Right renal pelvis (tissue), 4 donors: ENCODE measurements around the gene RAPGEF5. TPM values are rescaled to one million over a fixed set of nuclear protein-coding genes. Genes with fewer than 3 reads are reported as not detected.

ENCODE experiments used
- DNase-seq, 4 donors: peaks; one replicate each; pipeline ENCODE4 v3.0.0-alpha.2; 2013; ENCODE audit warnings: low read depth in 4 of 4, low spot score in 3 of 4, missing footprints in 1 of 4
- polyA plus RNA-seq, 4 donors: library from polyadenylated mRNA; unstranded; fragments of 120-200 nt; gene quantifications; one replicate each; pipeline ENCODE4 v1.2.1, GENCODE V29; 2013; ENCODE audit not compliant: insufficient read length in 4 of 4

The RAPGEF5 gene, protein sequence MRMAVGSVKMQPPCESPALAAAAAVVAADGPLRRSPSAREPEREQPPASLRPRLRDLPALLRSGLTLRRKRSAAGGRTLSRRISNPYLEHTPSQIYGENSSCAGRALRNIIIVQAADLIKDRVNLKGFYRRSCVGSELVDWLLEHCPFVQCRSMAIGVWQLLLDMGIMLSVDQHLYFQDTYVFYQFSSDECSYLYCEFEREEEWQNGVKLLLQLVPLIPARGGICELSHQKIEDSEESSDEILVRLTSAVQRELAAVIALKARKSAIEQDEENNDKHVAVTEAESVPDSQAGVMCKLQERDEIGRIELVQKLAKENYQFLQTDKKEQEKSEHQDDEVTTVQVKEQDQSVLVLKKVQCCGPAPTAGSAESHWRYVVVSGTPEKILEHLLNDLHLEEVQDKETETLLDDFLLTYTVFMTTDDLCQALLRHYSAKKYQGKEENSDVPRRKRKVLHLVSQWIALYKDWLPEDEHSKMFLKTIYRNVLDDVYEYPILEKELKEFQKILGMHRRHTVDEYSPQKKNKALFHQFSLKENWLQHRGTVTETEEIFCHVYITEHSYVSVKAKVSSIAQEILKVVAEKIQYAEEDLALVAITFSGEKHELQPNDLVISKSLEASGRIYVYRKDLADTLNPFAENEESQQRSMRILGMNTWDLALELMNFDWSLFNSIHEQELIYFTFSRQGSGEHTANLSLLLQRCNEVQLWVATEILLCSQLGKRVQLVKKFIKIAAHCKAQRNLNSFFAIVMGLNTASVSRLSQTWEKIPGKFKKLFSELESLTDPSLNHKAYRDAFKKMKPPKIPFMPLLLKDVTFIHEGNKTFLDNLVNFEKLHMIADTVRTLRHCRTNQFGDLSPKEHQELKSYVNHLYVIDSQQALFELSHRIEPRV
- 10 to 100 TPM; 34.4 to 41.6 (median 39.1) TPM for polyA plus RNA-seq

GRCh38 chr7:22356701-22357310, at the start of gene RAPGEF5:
RAPGEF5 (minus strand) TSS chr7:22357154; CDS start chr7:22357060, 94 bp downstream.
- no peak for DNase-seq

DNA sequence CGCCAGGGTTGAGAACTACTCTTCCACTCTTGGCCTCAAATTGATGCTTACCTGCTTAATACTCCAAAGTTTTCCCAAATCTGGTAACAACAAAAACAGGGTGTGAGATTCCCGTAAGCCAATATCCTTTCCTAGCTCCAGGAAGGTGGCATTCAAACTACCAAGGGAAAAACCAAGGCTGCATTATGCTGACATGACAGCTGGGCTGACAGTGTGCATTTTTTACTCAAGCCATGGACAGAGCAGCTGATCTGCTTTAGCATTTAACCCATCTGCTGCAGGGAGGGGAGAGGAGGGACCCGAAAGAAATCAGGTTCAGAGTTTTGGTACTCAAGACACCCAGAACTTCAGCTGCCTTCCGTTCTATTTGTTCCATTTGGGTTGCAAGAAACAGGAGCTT, 49.8 kb upstream of the RAPGEF5 start:
- DNase-seq, result no peak

DNA sequence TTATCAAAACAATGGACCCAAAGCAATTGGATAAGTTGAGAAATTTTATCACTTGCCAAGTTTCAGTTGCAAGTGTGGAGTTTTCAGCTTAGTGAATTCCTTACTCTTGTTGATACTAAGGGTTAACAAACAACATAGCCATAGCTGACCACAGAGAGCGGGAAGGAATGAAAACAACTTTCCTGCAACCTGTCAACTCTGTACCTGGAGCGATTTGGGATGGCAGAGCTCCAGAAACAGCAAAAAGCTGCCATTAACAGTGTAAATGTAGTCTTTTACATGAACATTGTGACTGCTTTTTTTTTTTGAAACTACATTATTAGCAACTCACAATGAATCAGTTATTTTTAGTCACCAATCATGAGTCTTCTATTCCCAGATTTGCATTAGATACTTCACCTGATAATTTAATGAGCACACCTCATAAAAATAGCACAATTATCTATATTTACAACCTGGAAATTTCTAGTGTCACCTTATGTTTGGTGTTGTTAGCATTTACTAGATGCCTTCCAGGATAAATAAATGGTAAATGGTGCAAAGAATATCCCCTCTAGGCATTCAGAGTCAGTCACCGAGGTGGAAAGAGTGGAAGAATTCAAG, 47.6 kb upstream of the RAPGEF5 start:
- DNase-seq, result no peak

GRCh38 chr7:22403344-22403743, 46.4 kb upstream of the RAPGEF5 start:
- no peak for DNase-seq

GRCh38 chr7:22402250-22402649, 45.3 kb upstream of the RAPGEF5 start:
- DNase-seq, result no peak

DNA sequence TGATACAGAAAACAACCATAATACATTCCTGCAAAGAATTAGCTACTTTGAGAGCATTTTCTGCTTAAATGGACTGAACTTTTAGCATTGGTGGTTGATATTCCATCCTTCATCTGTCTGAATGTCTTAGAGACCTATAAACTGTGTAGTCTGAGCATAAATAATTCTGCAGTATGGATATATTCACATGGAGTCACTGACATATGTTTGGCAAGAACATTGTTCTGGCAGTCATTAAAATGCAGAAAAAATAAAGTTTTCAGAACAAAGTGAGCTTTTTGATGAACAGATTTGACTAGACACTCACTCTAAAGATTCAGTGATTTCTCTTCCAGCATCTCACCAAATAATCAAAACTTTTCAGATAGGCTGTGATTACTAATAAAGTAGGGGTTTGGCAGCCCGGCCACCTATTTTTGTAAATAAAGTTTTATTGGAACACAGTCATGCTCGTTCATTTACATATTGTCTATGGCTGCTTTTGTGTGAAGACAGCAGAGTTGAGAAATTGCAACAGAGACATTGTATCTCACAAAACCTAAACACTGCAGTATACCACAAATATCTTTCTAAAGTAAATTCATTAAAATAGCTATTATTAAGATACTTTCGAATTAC, 44.1 kb upstream of the RAPGEF5 start:
- no peak for DNase-seq

GRCh38 chr7:22400150-22400814, 43.3 kb upstream of the RAPGEF5 start:
- no peak for DNase-seq

DNA sequence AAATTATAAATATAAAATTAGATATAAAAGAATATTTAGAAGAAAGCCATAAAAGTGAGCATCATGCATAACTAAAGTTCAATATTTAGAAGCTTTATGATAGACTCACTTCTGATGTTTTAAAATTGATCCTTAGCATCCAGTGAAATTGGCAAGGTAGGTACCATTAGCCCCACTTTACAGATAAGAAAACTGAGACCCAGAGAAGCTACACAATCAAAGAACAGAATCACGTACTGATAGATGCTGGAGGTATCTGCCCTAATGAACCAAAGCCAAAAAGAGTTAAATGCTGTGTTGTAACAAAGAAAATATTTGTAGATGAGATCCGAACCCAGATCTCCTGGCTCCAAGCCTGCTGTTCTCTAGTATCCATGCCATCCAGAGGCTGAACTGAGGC, 42.6 kb upstream of the RAPGEF5 start:
- DNase-seq, result no peak

DNA sequence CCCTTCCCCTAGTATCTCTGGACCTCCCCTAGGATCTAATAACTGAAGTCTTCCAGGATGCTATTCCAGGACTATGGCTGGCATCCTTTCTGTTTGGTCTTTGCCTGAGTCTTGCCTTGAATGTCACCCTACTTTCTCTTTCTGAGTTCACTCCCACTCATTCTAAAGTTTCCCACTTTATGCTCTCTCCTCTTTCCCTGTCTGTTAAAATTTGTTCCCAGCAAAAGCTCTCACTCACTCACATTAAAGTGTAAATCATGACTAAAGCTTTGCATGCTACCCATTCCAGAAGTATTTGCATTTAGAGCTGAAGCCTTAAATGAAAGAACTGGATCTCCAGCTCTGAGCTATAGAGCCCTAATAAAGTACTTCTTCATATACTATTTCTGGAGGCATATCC, 42.1 kb upstream of the RAPGEF5 start:
- DNase-seq, result no peak

DNA sequence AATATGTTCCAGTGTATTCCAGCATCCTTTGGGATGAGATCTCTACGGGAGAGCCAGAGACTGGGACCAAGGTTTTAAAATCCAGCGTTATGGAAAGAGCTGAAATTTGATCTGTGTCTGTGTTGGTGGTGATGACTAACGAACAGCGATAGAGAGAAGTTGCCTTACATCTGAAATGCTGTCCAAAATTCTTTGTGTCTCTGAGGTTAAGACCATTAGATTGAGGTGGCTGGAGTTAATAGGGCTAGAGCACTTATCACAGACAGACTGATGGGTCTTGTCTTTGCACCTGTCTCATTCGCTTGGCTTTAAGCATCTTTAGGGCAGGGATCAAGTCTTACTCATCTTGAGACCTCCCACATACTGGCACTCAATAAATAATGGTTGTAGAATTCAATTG, 41.0 kb upstream of the RAPGEF5 start:
- DNase-seq, result no peak

DNA sequence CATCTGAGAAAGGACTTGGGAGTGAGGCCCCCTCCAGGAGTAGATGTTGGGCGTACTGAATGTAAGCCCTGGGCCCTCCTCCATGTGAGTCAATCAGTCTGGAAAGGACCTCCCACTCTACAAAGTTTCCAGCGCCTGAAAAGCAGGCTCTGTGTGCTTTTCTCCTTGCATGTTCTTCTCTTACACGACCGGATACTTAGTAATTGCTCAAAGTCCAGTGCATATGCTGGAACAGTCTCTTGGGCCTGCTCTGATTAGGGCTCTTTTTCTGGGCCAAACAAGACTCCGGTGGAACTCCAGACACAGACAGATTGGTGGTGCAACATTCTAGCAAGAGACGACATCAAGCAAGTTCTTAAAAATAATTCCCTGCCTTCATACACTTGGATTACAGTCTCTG, 38.3 kb upstream of the RAPGEF5 start:
- no peak for DNase-seq

DNA sequence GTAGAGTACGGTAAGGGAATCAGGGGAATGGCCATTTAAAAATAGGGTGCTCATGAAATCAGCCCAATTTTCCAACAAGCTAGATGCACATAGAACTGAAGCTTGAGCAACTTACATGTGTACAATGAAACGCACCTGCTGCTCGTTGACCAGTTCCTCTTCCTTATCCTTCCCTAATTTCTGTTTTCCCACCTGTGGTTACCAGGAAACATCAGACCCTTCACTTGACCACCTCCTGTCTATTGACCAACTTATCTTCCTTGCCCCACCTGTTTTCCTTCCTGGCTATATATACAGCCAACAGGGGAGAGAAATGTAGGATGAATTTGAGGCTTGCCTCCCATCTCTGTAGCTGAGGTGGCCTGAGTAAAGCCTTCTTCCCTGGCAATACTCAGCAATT, 37.8 kb upstream of the RAPGEF5 start:
- DNase-seq, result no peak

- DNase-seq, result no peak
Measured at GRCh38 chr7:22393913-22394729, 37.2 kb upstream of the RAPGEF5 start.

GRCh38 chr7:22390516-22390915, 33.6 kb upstream of the RAPGEF5 start:
- DNase-seq, result no peak

DNA sequence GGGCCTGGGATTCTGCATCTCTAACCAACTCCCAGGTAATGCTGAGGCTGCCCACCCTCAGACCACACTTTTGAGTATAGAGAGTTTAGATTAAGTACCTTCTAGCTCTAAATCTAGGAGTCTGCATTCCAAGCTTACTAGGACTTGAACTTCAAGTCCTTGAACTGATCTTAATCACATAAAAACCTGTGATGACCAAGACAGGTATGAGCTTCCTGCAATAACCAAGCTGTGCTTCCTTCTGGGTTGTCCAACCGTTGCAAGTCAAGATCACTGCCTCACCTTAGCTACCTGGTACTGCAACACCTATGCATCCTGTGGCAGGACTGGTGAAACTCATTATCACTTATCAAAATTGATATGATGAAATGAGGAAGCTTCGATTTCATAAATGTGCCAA, 32.9 kb upstream of the RAPGEF5 start:
- no peak for DNase-seq

DNA sequence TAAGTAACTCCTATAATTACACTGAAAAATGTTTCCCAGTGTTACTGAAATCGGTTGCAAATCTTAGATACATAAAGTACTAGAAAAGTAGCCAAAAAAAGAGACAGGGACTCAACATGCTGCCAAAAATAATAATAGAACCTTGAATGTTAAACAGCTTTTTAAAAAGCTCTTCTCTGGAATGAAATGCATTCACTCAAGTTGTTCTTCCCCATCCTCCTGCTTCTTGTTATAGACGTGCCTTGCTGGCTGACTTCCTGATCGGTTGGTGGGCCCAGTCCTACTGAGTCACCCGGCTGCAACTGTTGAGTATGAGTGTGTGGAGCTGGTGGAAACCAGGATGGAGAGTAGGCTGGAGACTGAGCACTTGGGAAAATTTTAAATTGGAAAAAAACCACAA, 30.6 kb upstream of the RAPGEF5 start:
- DNase-seq, result no peak

GRCh38 chr7:22386865-22387264, 29.9 kb upstream of the RAPGEF5 start:
- no peak for DNase-seq

GRCh38 chr7:22386206-22386858, 29.4 kb upstream of the RAPGEF5 start:
- DNase-seq, result no peak

DNA sequence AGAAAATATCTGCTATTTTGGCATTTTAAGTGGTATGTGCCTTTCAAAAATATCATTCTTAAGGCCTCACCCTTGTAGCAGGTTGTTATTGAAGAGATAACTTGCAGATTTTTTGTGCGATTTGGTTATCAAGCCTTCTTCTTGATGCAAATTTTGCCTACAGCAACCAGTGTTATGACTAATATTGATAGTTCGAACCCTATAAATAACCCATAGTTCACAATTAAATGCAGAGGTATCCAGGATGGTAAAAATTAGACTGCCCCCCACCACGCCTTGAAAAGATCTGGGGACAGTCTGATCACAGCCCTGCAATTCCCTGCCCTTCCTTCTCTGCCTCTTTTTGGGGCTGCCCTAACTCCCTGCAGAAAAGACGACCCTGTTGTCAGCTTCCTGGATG, 28.4 kb upstream of the RAPGEF5 start:
- DNase-seq, result no peak
